Adrenal gland (tissue), 12 donors: Measurements from ENCODE around the gene CEACAM1. TPM values are rescaled to one million over a fixed set of nuclear protein-coding genes. Genes with fewer than 3 reads are reported as not detected.
A peak's percentile ranks its signal among the peaks of the same experiment; 100 is the strongest.

Experiments used
- DNase-seq, 7 donors: peaks; one replicate each; pipeline ENCODE4 v3.0.0-alpha.2; 2019 to 2020
- H3K27ac ChIP-seq, 5 donors: fragments of 200-600 bp; sonication (generic) in 4 of 5; 1 replicate in 3 of 5; 2 replicates in 2 of 5; pipeline versions ENCODE4 v1.5.1 to v1.8.0; 2016 to 2020; ENCODE audit warnings: mild to moderate bottlenecking in 1 of 5
- H3K27me3 ChIP-seq: fragments of 200-600 bp; 2 replicates; pipeline ENCODE4 v1.8.0; 2021
- H3K36me3 ChIP-seq, 2 donors: fragments of 200-600 bp; replicated peaks in 1 of 2; 1 replicate in 1 of 2; 2 replicates in 1 of 2; pipeline versions ENCODE4 v1.5.1 to v1.8.0; 2018 to 2022
- H3K4me1 ChIP-seq, 2 donors: fragments of 200-600 bp; replicated peaks in 1 of 2; 1 replicate in 1 of 2; 2 replicates in 1 of 2; pipeline versions ENCODE4 v1.5.1 to v1.8.0; 2018 to 2021
- H3K4me3 ChIP-seq, 4 donors: fragments of 200-600 bp; sonication (generic) in 3 of 4; one replicate each; pipeline ENCODE4 v1.5.1; 2016 to 2018
- H3K9me3 ChIP-seq, 3 donors: fragments of 200-600 bp; sonication (generic) in 1 of 3; replicated peaks in 1 of 3; 1 replicate in 2 of 3; 2 replicates in 1 of 3; pipeline versions ENCODE4 v1.5.1 to v1.8.0; 2016 to 2021
- POLR2A ChIP-seq, 2 donors: fragments of 450-650 bp; IDR thresholded peaks; one replicate each; pipeline ENCODE4 v1.6.1; 2017; ENCODE audit warnings: antibody characterized with exemption in 2 of 2, mild to moderate bottlenecking in 2 of 2, moderate library complexity in 1 of 2
- WGBS, 4 donors: extraction: QIAGEN DNeasy Blood & Tissue Kit in 2 of 4; methylation state at CpG; one replicate each; pipeline versions ENCODE4 v1.1.5 to v1.1.7; 2013 to 2017; 5-methylcytosine and 5-hydroxymethylcytosine counted together
- intact Hi-C, 2 donors: fragments of 100-400 bp; cut with DNase I; formaldehyde crosslinking; loops; one replicate each; pipeline versions ENCODE4 v1.14.1 to v1.15.0; 2022 to 2023
- polyA plus RNA-seq, 3 donors: library from polyadenylated mRNA; stranded (reverse); fragments of 200-250 nt in 2 of 3; fragments of 350-450 nt in 1 of 3; fragmentation: Illumina TruSeq in 1 of 3; extraction: RNeasy Lipid Tissue Mini Kit (QIAGEN cat#74804) in 1 of 3; gene quantifications; one replicate each; pipeline ENCODE4 v1.2.3, GENCODE V29; 2013 to 2014
- total RNA-seq, 9 donors: library from RNA; depleted of rRNA in 4 of 9; stranded (reverse); fragments of >200 nt in 4 of 9; fragments of 120-200 nt in 1 of 9; fragmentation: NEBNext Ultra II Directional in 1 of 9; extraction: Animal tissue kit (Norgen Biotek cat#: 25700) in 1 of 9; gene quantifications; one replicate each; pipeline versions ENCODE4 v1.1.0 to v1.2.4, GENCODE V29; 2013 to 2023
- TF ChIP-seq, protein P1 (sequence below), 6 experiments: fragments of 450-650 bp in 4 of 6; fragments of 200-600 bp in 2 of 6; sonication (generic) in 1 of 6; IDR thresholded peaks; 1 replicate in 5 of 6; 2 replicates in 1 of 6; pipeline versions ENCODE4 v1.5.1 to v1.8.0; 2016 to 2021; ENCODE audit warnings: antibody characterized with exemption in 6 of 6, mild to moderate bottlenecking in 2 of 6, moderate library complexity in 1 of 6
- donor health status: healthy with polysubstance abuse.
- donor health status: Bipolar disorder and iron deficiency.
- donor health status: DM: yes; HTN: yes; CAD: no.
- donor health status: DM: no; HTN: no; CAD: no.
- donor health status: DM: no; HTN: no; CAD: no.
- donor health status: DM: yes; HTN: yes; CAD: no.

The CEACAM1 gene
- total and polyA plus RNA-seq, 12 donors: 12.1 to 59.5 (median 24.6) TPM

GRCh38 chr19:42532891-42533290 lies 4.6 kb upstream of the CEACAM1 start:
- peak in 1 of 7 donors; percentile 9 for DNase-seq
- no peak overlapping the region for H3K27ac ChIP-seq
- intact Hi-C loops: no loop called here
- no peaks in the 10 kb centered on the region for H3K27me3 ChIP-seq
- TF ChIP-seq, protein P1, sequence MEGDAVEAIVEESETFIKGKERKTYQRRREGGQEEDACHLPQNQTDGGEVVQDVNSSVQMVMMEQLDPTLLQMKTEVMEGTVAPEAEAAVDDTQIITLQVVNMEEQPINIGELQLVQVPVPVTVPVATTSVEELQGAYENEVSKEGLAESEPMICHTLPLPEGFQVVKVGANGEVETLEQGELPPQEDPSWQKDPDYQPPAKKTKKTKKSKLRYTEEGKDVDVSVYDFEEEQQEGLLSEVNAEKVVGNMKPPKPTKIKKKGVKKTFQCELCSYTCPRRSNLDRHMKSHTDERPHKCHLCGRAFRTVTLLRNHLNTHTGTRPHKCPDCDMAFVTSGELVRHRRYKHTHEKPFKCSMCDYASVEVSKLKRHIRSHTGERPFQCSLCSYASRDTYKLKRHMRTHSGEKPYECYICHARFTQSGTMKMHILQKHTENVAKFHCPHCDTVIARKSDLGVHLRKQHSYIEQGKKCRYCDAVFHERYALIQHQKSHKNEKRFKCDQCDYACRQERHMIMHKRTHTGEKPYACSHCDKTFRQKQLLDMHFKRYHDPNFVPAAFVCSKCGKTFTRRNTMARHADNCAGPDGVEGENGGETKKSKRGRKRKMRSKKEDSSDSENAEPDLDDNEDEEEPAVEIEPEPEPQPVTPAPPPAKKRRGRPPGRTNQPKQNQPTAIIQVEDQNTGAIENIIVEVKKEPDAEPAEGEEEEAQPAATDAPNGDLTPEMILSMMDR (IDR thresholded peaks at IDR 0.05): no peak
- no peak for TF ChIP-seq POLR2A (IDR thresholded peaks at IDR 0.05)
- H3K4me3 ChIP-seq: no peak overlapping the region
- H3K36me3 ChIP-seq: no peaks in the 10 kb centered on the region
- H3K4me1 ChIP-seq: peaks cover 0 to 7% of the 10 kb centered on the region in 2 donors
- no peaks in the 10 kb centered on the region for H3K9me3 ChIP-seq
- WGBS, 4 donors: 92 to 95% (median 93%) methylated on average over 2 of the region's 2 CpGs

DNA sequence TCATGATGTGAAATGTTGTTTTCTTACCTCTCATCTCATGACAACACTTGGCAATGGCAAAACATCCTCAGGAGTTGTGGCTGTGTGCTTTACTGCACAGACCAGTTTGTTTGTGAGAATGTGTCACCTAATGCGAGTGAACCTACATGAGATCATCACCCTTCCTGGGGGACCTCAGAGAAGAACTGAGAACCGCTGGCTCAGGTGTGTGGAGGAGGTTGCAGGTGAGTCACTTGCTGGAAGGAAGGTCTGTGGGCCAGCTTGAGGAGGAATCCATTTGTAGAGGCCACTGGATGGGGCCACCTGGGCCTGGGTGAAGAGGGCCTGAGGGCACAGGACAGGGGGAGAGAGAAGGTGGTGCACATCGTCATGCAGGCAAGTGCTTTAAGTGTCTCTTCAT lies 3.0 kb upstream of the CEACAM1 start:
- Histone ChIP-seq H3K4me3 (no peak overlapping the region), H3K27me3 (no peaks in the 10 kb centered on the region), H3K4me1 (peaks cover 0 to 7% of the 10 kb centered on the region in 2 donors), H3K27ac (no peak overlapping the region), H3K36me3 (no peaks in the 10 kb centered on the region), H3K9me3 (no peaks in the 10 kb centered on the region)
- intact Hi-C loops: no loop called here
- DNase-seq: no peak
- no peak for TF ChIP-seq POLR2A (IDR thresholded peaks at IDR 0.05)
- TF ChIP-seq, protein P1 (IDR thresholded peaks at IDR 0.05): no peak
- 90 to 96% (median 94%) methylated on average over 3 of the region's 3 CpGs for WGBS, 4 donors

DNA sequence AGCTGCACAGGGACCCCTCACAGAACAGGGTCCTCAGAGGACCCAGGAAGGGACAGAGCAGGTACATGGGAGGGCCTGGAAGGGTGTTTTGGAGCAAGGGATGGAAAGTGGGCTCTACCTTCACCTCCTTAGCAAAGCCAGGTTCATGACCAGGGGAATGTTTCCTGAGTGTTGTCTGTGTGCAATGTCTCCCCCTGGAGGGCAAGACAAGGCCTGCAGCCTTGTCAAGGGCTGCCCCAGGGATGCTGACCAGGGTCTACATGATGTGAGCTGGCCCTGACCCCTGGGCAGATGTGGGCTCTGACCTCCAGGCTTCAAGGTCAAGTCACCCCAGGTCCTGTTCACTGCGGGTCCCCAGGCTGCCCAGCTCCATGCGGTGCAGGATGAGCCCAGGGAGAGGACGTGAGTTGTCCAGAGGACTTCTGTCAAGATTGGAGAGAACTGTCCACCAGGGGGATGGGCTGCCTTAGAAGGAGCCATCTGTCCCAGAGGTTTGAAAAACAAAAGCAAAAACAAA lies 1.0 kb upstream of the CEACAM1 start:
- Histone ChIP-seq H3K9me3 (no peaks in the 10 kb centered on the region), H3K27me3 (no peaks in the 10 kb centered on the region), H3K27ac (peak overlapping the region in 2 of 5 donors; percentile 26 to 61), H3K4me3 (peak overlapping the region in 1 of 4 donors; percentile 9), H3K36me3 (no peaks in the 10 kb centered on the region), H3K4me1 (peaks cover 0 to 7% of the 10 kb centered on the region in 2 donors)
- WGBS, 4 donors: 49 to 68% (median 57%) methylated on average over 3 of the region's 3 CpGs
- TF ChIP-seq, protein P1 (IDR thresholded peaks at IDR 0.05): peak; percentile 79 to 96 (median 92)
- TF ChIP-seq POLR2A (IDR thresholded peaks at IDR 0.05): no peak
- intact Hi-C loops: loop anchor here (2.0 to 5.0 kb wide), 2 partner anchors 77 kb away; no protein-coding TSS in a partner anchor
- peak; percentile 56 to 86 (median 64) for DNase-seq

DNA sequence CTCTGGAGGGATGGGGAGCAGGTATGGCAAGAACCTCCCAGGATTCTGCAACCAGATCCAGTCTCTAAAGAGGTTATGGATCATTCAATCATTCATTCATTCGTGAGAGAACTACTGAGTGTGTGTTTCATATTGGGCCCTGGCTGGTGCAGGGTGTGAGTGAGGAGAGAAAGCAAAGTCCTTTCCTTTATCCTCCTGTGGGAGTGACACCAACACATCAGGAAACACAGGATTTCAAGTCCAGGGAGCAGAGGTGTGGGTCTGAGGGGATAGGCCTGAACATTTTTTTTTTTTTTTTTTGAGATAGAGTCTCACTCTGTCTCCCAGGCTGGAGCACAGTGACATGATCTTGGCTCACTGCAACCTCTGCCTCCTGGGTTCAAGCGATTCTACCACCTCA lies 3.3 kb downstream of the CEACAM1 start:
- H3K9me3 ChIP-seq: no peaks in the 10 kb centered on the region
- no peaks in the 10 kb centered on the region for H3K36me3 ChIP-seq
- TF ChIP-seq, protein P1 (IDR thresholded peaks at IDR 0.05): no peak
- no peak for TF ChIP-seq POLR2A (IDR thresholded peaks at IDR 0.05)
- DNase-seq: no peak
- no peaks in the 10 kb centered on the region for H3K27me3 ChIP-seq
- WGBS, 4 donors: 85 to 94% (median 92%) methylated on average over 2 of the region's 2 CpGs
- H3K27ac ChIP-seq: no peak overlapping the region
- peaks cover 0 to 7% of the 10 kb centered on the region in 2 donors for H3K4me1 ChIP-seq
- intact Hi-C loops: loop anchor here in 1 of 2 donors (5.0 kb wide), 1 partner anchor 73 kb away; no protein-coding TSS in a partner anchor
- H3K4me3 ChIP-seq: no peak overlapping the region
